Neural cell (in vitro differentiated cells): ENCODE results near the gene TRPC4AP. TPM values are rescaled to one million over a fixed set of nuclear protein-coding genes. Genes with fewer than 3 reads are reported as not detected.

Experiments
- H2AFZ ChIP-seq: fragments of 200-600, 300-800 bp; sonication (generic), shearing (Covaris generic); 2 replicates; pipeline ENCODE4 v1.6.0; 2014; ENCODE audit warnings: low read depth, mild to moderate bottlenecking, antibody characterized with exemption, low read length, moderate library complexity
- H3F3A ChIP-seq: fragments of 200-600 bp; shearing (Covaris generic); 2 replicates; pipeline ENCODE4 v1.6.1; 2016; ENCODE audit warnings: mild to moderate bottlenecking, moderate library complexity, mixed read lengths, antibody characterized with exemption, low read length; ENCODE audit not compliant: insufficient read depth, poor library complexity, severe bottlenecking
- H3K27ac ChIP-seq: fragments of 200-600, 300-800 bp; sonication (generic), shearing (Covaris generic); 2 replicates; pipeline ENCODE4 v1.5.1; 2014; ENCODE audit warnings: mild to moderate bottlenecking, low read length, moderate library complexity
- H3K27me3 ChIP-seq: fragments of 300-800, 200-600 bp; sonication (generic), shearing (Covaris generic); 2 replicates; pipeline ENCODE4 v1.6.0; 2014; ENCODE audit warnings: mild to moderate bottlenecking, low read depth, low read length, moderate library complexity; ENCODE audit not compliant: insufficient read depth
- H3K36me3 ChIP-seq: fragments of 300-800, 200-600 bp; sonication (generic), shearing (Covaris generic); 2 replicates; pipeline ENCODE4 v1.5.1; 2014; ENCODE audit warnings: mild to moderate bottlenecking, antibody characterized with exemption, low read length, moderate library complexity; ENCODE audit not compliant: insufficient read depth
- H3K4me2 ChIP-seq: fragments of 300-800, 200-600 bp; sonication (generic), shearing (Covaris generic); 2 replicates; pipeline ENCODE4 v1.6.0; 2014; ENCODE audit warnings: mild to moderate bottlenecking, low read length
- H3K4me3 ChIP-seq: fragments of 300-800, 200-600 bp; sonication (generic), shearing (Covaris generic); 2 replicates; pipeline ENCODE4 v1.5.1; 2014; ENCODE audit warnings: mild to moderate bottlenecking, low read length, moderate library complexity
- H3K79me2 ChIP-seq: fragments of 200-600 bp; shearing (Covaris generic); replicated peaks from 2 replicates; pipeline ENCODE4 v1.6.0; 2014; ENCODE audit warnings: mild to moderate bottlenecking, low read length, moderate library complexity; ENCODE audit not compliant: insufficient read depth
- H3K9ac ChIP-seq: fragments of 300-800, 200-600 bp; sonication (generic), shearing (Covaris generic); 2 replicates; pipeline ENCODE4 v1.6.1; 2016; ENCODE audit warnings: mild to moderate bottlenecking, low read length, mixed read lengths
- H3K9me2 ChIP-seq: fragments of 200-600 bp; shearing (Covaris generic); 2 replicates; pipeline ENCODE4 v1.6.1; 2016; ENCODE audit warnings: mild to moderate bottlenecking, low read length, mixed read lengths; ENCODE audit not compliant: insufficient read depth
- H3K9me3 ChIP-seq: fragments of 200-600, 300-800 bp; sonication (generic), shearing (Covaris generic); 2 replicates; pipeline ENCODE4 v1.6.1; 2016; ENCODE audit warnings: mild to moderate bottlenecking, mixed run types, low read length, moderate library complexity, mixed read lengths
- H4K20me1 ChIP-seq: fragments of 200-600 bp; shearing (Covaris generic); 2 replicates; pipeline ENCODE4 v1.6.1; 2016; ENCODE audit warnings: mild to moderate bottlenecking, mixed run types; ENCODE audit not compliant: insufficient read depth
- EP300 ChIP-seq: fragments of 450-650 bp; conservative IDR thresholded peaks from 2 replicates; pipeline ENCODE4 v1.6.1; 2014; ENCODE audit warnings: antibody characterized with exemption, mild to moderate bottlenecking, moderate library complexity; ENCODE audit not compliant: poor library complexity, severe bottlenecking
- EZH2 ChIP-seq: fragments of 200-600, 300-800 bp; shearing (Covaris generic), sonication (generic); IDR thresholded peaks from 2 replicates; pipeline ENCODE4 v1.6.1; 2014; ENCODE audit warnings: antibody characterized with exemption, low read length, borderline replicate concordance, mild to moderate bottlenecking; ENCODE audit not compliant: insufficient read depth, poor library complexity, severe bottlenecking
- MXI1 ChIP-seq: fragments of 450-650 bp; conservative IDR thresholded peaks from 2 replicates; pipeline ENCODE4 v1.6.1; 2014; ENCODE audit warnings: antibody characterized with exemption, mild to moderate bottlenecking; ENCODE audit not compliant: poor library complexity, severe bottlenecking
- POLR2AphosphoS5 ChIP-seq: IDR thresholded peaks from 2 replicates; pipeline ENCODE4 v1.6.1; 2012
- RAD21 ChIP-seq: fragments of 450-650 bp; conservative IDR thresholded peaks from 2 replicates; pipeline ENCODE4 v1.6.1; 2014; ENCODE audit warnings: antibody characterized with exemption, mild to moderate bottlenecking, moderate library complexity
- SMC3 ChIP-seq: fragments of 450-650 bp; conservative IDR thresholded peaks from 2 replicates; pipeline ENCODE4 v1.6.1; 2014; ENCODE audit warnings: antibody characterized with exemption, mild to moderate bottlenecking, moderate library complexity; ENCODE audit not compliant: poor library complexity
- TAF1 ChIP-seq: IDR thresholded peaks from 2 replicates; pipeline ENCODE4 v1.6.1; 2012; ENCODE audit warnings: low read depth
- polyA plus RNA-seq: library from polyadenylated mRNA; depleted of rRNA; stranded (reverse); fragments of >200 nt; gene quantifications from 2 replicates; pipeline ENCODE4 v1.2.3, GENCODE V29; 2014
- TF ChIP-seq, protein P1 (sequence below): IDR thresholded peaks from 2 replicates; pipeline ENCODE4 v1.6.1; 2012; ENCODE audit warnings: borderline replicate concordance
- TF ChIP-seq, protein P2 (sequence below): fragments of 450-650 bp; IDR thresholded peaks from 2 replicates; pipeline ENCODE4 v1.5.1; 2014; ENCODE audit warnings: antibody characterized with exemption, mild to moderate bottlenecking, moderate library complexity; ENCODE audit not compliant: poor library complexity, severe bottlenecking

Gene TRPC4AP
- polyA plus RNA-seq, 1 donor from 2014 or later = 85.9 TPM

DNA sequence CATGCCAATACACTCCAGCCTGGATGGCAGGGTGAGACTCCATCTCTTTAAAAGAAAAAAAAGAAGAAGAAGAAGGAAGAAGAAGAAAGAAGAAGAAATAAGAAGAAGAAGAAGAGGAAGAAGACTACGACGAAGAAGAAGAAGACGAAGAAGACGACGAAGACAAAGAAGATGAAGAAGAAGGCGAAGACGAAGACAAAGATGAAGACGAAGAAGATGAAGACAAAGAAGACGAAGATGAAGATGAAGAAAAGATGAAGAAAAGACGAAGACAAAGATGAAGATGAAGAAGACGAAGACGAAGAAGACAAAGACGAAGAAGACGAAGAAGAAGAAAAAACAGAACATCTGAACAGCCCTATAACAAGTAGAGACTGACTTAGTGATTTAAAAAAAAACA, 33.0 kb downstream of the TRPC4AP start:
- H3K36me3 ChIP-seq = peaks cover 3% of the 10 kb centered on the region
- no peaks in the 10 kb centered on the region for H3F3A ChIP-seq
- H3K27ac ChIP-seq = no peak overlapping the region
- TF ChIP-seq TAF1 (no peak), RAD21 (no peak), EP300 (no peak), MXI1 (no peak), EZH2 (no peak)
- TF ChIP-seq, protein P1, sequence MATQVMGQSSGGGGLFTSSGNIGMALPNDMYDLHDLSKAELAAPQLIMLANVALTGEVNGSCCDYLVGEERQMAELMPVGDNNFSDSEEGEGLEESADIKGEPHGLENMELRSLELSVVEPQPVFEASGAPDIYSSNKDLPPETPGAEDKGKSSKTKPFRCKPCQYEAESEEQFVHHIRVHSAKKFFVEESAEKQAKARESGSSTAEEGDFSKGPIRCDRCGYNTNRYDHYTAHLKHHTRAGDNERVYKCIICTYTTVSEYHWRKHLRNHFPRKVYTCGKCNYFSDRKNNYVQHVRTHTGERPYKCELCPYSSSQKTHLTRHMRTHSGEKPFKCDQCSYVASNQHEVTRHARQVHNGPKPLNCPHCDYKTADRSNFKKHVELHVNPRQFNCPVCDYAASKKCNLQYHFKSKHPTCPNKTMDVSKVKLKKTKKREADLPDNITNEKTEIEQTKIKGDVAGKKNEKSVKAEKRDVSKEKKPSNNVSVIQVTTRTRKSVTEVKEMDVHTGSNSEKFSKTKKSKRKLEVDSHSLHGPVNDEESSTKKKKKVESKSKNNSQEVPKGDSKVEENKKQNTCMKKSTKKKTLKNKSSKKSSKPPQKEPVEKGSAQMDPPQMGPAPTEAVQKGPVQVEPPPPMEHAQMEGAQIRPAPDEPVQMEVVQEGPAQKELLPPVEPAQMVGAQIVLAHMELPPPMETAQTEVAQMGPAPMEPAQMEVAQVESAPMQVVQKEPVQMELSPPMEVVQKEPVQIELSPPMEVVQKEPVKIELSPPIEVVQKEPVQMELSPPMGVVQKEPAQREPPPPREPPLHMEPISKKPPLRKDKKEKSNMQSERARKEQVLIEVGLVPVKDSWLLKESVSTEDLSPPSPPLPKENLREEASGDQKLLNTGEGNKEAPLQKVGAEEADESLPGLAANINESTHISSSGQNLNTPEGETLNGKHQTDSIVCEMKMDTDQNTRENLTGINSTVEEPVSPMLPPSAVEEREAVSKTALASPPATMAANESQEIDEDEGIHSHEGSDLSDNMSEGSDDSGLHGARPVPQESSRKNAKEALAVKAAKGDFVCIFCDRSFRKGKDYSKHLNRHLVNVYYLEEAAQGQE = no peak
- no peak overlapping the region for H3K4me2 ChIP-seq
- no peak overlapping the region for H2AFZ ChIP-seq
- no peaks in the 10 kb centered on the region for H3K9me2 ChIP-seq
- peaks cover 28% of the 10 kb centered on the region for H3K79me2 ChIP-seq
- no peaks in the 10 kb centered on the region for H4K20me1 ChIP-seq
- peaks cover 9% of the 10 kb centered on the region for H3K9me3 ChIP-seq
- H3K27me3 ChIP-seq = no peaks in the 10 kb centered on the region
- no peak overlapping the region for H3K4me3 ChIP-seq
- no peak overlapping the region for H3K9ac ChIP-seq

DNA sequence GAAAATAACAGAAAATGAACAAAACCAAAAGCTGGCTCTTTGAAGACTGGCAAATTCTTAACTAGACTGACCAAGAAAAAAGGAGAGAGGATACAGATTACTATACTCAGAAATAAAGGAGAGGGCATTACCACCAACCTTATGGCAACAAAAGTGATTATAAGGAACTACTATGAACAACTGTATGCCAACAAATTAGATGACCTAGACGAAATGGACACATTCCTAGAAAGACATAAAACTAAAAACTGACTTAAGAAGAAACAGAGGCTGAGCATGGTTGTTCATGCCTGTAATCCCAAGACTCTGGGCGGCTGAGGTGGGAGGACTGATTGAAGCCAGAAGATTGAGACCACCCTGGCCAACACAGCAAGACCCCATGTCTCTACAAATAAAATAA, 33.5 kb downstream of the TRPC4AP start:
- no peak overlapping the region for H2AFZ ChIP-seq
- no peaks in the 10 kb centered on the region for H4K20me1 ChIP-seq
- H3K27me3 ChIP-seq = no peaks in the 10 kb centered on the region
- no peak overlapping the region for H3K4me2 ChIP-seq
- peaks cover 9% of the 10 kb centered on the region for H3K9me3 ChIP-seq
- H3K36me3 ChIP-seq = peaks cover 5% of the 10 kb centered on the region
- H3K79me2 ChIP-seq = peaks cover 28% of the 10 kb centered on the region
- H3K4me3 ChIP-seq = no peak overlapping the region
- H3F3A ChIP-seq = no peaks in the 10 kb centered on the region
- no peak overlapping the region for H3K27ac ChIP-seq
- H3K9me2 ChIP-seq = no peaks in the 10 kb centered on the region
- TF ChIP-seq MXI1 = no peak
- no peak overlapping the region for H3K9ac ChIP-seq

DNA sequence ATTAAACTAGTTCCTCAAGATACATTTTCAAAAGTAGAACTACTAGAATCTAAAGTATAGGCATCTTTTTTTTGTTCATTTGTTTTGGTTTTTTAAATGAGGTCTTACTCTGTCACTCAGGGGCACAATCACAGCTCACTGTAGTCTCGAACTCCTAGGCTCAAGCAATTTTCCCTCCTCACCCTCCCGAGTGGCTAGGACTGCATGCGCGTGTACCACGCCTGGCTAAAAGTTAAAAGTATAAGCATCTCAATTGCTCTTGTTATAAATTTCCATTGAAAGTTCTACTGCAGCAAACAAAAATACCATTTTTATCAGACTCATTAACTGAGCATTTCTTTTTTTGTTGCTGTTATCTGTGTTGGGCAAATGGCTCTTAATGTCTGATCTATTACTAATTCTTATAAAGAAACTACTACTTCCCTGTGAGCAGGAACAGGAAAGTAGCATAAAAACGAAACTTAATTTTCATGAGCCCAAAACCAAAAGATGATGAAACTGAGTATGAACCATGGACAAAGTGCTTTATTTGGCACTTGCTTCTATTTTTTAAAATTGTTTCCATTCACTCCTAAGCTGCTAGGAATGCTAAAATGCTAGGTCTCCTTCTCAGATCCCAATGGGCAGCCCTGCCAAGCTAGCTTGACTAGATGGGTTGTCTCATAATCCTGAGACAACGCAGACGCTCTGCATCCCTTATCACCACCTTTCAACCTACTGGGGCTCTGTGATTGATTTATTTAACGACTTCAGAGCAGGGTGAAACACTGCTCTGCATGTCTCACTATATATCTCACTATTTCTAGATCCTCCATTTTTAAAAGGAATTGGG, 36.9 kb downstream of the TRPC4AP start:
- Histone ChIP-seq H3K9me2 (no peaks in the 10 kb centered on the region), H3K27ac (peak overlapping the region; percentile 28), H3K27me3 (no peaks in the 10 kb centered on the region), H3F3A (no peaks in the 10 kb centered on the region), H4K20me1 (no peaks in the 10 kb centered on the region), H3K4me3 (peak overlapping the region; percentile 7), H3K9me3 (peaks cover 9% of the 10 kb centered on the region), H3K79me2 (peaks cover 19% of the 10 kb centered on the region), H3K36me3 (peaks cover 5% of the 10 kb centered on the region), H2AFZ (no peak overlapping the region), H3K9ac (no peak overlapping the region), H3K4me2 (peak overlapping the region; percentile 3)
- TF ChIP-seq, protein P1 = no peak
- no peak for TF ChIP-seq MXI1
- no peak for TF ChIP-seq TAF1
- TF ChIP-seq SMC3 = no peak
- TF ChIP-seq EZH2 = no peak
- TF ChIP-seq, protein P2, sequence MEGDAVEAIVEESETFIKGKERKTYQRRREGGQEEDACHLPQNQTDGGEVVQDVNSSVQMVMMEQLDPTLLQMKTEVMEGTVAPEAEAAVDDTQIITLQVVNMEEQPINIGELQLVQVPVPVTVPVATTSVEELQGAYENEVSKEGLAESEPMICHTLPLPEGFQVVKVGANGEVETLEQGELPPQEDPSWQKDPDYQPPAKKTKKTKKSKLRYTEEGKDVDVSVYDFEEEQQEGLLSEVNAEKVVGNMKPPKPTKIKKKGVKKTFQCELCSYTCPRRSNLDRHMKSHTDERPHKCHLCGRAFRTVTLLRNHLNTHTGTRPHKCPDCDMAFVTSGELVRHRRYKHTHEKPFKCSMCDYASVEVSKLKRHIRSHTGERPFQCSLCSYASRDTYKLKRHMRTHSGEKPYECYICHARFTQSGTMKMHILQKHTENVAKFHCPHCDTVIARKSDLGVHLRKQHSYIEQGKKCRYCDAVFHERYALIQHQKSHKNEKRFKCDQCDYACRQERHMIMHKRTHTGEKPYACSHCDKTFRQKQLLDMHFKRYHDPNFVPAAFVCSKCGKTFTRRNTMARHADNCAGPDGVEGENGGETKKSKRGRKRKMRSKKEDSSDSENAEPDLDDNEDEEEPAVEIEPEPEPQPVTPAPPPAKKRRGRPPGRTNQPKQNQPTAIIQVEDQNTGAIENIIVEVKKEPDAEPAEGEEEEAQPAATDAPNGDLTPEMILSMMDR = no peak
- no peak for TF ChIP-seq EP300
- no peak for TF ChIP-seq POLR2AphosphoS5
- no peak for TF ChIP-seq RAD21
